NCI-H1417 treated with DMSO at 0.1 percent for 48 hours (cell line): Measurements from ENCODE around the gene COX6A1.
A peak's percentile ranks its signal among the peaks of the same experiment; 100 is the strongest.
"Not testable (repeated sequence)": the region's sequence is repeated elsewhere in the genome, so short reads cannot be mapped to it uniquely, and the experiment has no call there.

ENCODE experiments used
- DNase-seq: peaks from one replicate; lab custom pipeline; 2025; lab: John Stamatoyannopoulos, UW

Gene COX6A1

DNA sequence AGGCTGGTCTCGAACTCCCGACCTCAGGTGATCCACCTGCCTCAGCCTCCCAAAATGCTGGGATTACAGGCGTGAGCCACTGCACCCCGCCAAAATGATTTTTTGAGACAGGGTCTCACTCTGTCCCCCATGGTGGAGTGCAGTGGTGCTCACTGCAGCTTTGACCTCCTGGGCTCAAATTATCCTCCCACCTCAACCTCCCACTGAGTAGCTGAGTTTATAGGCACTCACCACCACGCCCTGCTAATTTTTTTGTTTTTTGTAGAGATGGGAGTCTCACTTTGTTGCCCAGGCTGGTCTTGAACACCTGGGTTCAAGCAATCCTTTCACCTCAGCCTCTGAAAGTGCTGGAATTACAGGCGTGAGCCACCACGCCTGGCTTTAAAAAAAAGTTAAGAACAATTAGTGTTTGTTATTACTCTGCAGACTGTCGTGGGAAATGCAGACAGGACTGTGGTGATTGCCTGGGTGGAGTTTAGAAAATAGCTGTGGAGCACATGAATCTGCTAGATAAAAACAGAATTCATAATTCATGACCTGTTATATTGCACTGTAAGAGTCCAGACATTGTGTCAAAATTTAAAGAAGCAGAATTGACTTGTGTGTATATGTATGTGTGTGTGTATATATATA lies 9.2 kb upstream of the COX6A1 start:
- DNase-seq: no peak

DNA sequence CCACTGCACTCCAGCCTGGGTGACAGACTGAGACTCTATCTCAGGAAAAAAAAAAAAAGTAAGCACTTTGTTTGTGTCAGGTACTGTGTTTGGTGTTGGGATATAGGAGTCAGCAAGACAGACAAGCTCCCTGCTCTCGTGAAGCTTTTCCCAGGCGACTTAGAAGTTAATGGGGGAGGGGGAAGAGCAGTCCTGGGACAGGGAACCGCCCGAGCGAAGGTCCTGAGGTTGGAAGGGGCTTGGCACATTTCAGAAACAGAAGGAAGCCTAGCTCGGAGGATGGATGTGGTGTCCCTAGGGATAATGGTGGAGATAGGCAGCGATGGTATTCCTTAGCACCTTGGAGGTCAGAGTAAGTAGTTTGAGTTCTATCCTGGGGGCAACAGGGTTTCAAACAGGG lies 8.5 kb upstream of the COX6A1 start:
- DNase-seq: no peak

DNA sequence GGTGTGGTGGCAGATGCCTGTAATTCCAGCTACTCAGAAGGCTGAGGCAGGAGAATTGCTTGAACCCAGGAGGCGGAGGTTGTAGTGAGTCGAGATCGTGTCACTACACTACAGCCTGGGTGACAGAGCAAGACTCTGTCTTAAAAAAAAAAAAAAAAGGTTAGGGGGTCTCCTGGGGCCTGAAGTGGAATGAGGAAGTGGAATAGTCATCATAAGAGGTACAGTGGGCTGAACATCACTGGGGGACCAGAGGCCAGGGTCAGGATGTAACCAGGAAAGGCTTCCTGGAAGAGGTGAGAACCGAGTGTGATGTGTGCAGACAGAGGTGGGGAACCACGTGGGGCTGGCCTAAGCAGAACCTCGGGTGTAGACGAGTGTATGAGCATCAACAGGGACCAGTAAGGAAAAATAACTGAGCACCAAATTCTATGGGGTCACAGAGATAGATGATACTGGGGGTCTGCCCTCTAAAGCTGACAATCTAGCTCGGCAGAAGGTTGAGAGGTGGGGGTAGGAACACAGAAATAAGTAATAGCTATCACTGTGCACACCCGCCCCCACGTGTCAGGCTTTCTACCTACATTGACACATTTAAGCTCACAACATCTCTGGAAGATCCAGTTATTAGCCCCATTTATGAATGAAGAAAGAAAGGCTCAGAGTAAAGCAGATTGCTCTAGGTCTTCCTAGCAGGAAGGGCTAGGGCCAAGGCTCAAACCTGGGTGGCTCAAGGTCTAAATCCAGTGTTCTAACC lies 5.0 kb upstream of the COX6A1 start:
- DNase-seq: no peak

DNA sequence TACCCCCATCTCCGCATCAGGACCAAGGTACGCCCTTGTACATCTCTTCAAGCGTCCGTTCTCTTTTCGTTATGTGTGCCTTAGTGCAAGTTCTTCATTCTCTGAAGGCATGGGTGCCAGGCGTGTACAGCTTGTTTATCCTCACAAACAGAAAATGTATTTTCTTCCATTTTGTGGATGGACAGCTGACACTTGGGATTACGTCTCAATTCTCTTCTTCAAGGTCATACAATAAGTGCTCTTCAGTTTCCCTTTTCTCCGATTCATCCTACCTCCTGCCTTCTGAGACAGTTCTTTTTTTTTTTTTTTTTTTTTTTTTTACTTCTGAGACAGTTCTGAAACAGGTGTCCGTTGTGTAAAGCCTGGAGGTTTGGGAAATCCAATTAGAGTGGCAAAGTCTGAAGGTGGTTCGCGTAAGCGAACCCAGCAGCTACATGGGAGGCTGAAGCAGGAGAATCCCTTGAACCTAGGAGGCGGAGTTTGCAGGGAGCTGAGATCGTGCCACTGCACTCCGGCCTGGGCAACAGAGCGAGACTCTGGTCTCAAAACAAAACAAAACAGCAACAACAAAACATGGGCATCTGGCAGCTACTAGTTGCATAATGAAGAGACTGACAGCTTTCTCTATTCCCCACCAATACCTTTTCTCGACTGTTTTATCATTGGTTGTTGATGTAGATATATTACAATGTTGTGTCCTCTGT lies 734 bp downstream of the COX6A1 start:
- no peak for DNase-seq

DNA sequence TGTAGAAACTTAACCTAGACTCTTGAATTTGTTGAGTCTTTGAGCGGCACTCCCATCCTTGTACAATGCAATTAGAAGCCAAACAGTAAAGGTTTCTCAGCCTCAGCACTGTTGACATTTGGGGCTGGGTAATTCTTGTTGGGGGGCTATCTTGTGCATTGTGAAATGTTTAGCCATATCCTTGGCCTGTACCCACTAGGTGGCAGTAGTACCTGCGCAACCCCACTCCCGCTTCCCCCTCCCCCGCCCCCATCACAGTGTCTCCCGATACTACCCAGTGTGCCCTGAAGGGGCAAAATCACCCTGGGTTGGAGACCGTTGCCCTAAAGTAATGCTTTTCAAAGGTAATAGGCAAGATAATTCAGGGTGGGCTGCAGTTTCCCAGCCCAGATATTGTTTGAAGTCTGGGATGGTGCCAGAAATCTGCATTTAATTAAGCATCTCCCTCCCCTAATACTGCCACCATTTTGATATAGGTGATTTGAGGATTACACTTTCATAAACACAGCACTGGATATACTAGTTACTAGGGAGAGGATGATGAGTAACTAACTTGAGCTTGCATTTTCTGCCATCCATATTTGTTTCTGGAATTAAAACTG lies 1.8 kb downstream of the COX6A1 start:
- DNase-seq: peak; percentile 3

DNA sequence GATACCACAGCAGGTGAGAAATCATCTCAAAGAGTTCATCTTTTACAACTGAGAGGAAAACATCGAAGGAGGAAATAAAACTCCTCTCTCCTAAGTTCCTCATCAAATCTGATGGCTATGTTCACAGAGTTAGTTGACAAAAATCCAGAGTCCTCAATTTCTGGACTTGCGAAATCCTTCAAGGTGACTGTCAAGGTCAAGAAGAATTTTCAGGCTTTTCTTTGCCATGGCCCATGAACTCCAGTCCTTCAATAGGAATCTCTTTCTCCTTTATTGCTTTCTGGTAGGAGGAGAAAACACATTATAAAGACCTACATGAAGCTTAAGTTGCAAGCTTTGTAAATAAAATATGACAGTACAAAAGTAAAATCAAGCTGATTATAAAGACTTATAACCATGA lies 6.8 kb downstream of the COX6A1 start:
- no peak for DNase-seq

DNA sequence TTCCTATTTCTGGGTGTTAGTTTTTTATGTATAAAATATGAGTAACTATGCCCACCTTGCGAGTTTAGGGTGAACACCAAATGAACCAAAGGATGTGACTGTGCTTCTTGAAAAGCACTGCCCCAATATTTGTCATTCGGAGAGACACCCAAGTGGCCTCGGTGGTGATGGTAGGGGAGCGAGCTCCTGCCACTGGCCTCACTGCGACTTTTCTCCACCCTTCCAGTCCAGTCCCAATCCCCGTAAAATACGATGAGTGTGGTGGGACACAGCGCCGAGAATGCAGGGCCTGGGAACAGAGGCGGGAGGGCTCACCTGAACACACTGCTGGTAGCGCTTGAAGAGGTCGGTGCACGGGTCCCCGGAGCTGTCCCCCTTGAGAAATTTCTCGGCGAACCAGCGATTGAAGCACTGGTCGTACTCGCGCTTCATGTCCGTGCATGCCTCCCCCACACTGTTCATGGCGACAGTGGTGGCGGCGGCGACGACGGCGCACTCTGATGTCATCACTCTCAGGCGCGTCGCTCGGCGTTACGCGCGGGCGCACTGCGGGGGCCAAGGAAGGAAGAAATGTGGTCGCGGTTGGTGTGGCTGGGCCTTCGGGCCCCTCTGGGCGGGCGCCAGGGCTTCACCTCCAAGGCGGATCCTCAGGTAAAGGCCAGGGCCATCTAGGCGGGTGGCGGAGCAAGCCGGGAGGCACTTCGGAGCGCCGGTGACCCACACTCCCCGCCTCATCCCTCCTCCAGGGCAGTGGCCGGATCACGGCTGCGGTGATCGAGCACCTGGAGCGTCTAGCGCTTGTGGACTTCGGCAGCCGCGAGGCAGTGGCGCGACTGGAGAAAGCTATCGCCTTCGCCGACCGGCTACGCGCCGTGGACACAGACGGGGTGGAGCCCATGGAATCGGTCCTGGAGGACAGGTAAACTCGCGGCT lies 8.3 kb downstream of the COX6A1 start, which contains the start of the genes GATC and TRIAP1:
GATC (plus strand) TSS at position 534 of the 933 bp plus-strand sequence; CDS start at position 571, 37 bp downstream.
TRIAP1 (minus strand) TSS at position 474 of the 933 bp plus-strand sequence; CDS start at position 462, 12 bp downstream.
- DNase-seq: peak; percentile 14

DNA sequence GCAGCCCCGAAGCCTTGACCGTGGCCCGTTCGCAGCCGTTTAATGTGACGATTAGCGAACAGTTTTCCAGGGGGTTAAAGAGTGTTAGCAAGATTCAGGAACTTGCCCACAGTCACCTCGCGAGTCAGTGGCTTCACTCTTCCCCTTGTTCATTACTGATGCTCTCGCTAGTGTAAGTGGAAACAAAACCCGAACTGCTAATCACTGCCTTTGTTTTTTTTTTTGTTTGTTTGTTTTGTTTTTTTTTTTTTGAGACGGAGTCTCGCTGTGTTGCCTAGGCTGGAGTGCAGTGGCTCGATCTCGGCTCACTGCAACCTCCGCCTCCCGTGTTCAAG lies 8.9 kb downstream of the COX6A1 start:
- not testable (repeated sequence) for DNase-seq

DNA sequence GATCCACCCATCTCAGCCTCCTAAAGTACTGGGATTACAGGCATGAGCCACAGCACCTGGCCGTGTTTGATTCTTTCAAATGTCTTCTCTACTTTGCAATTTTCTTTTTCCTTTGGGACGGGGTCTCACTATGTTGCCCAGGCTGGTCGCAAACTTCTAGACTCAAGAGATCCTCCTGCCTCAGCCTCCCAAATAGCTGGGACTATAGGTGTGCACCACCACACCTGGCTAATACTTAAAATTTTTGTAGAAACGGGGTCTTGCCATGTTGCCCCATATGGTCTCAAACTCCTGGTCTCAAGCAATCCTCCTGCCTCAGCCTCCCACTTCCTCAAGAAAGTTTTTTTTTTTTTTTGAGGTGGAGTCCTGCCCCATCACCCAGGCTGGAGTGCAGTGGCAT lies 10.1 kb downstream of the COX6A1 start:
- no peak for DNase-seq

DNA sequence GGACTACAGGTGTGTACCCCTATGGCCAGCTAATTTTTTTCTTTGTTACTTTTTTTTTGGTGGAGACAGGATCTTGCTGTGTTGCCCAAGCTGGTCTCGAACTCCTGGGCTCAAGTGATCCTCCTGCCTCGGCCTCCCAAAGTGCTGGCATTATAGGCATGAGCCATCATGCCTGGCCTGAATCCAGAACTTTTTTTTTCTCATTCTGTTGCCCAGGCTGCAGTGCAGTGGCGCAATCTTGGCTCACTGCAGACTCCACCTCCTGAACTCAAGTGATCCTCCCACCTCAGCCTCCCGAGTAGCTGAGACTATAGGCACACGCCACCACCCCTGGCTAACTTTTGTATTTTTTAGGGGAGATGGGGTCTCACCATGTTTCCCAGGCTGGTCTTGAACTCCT lies 14.6 kb downstream of the COX6A1 start:
- DNase-seq: not testable (repeated sequence)

DNA sequence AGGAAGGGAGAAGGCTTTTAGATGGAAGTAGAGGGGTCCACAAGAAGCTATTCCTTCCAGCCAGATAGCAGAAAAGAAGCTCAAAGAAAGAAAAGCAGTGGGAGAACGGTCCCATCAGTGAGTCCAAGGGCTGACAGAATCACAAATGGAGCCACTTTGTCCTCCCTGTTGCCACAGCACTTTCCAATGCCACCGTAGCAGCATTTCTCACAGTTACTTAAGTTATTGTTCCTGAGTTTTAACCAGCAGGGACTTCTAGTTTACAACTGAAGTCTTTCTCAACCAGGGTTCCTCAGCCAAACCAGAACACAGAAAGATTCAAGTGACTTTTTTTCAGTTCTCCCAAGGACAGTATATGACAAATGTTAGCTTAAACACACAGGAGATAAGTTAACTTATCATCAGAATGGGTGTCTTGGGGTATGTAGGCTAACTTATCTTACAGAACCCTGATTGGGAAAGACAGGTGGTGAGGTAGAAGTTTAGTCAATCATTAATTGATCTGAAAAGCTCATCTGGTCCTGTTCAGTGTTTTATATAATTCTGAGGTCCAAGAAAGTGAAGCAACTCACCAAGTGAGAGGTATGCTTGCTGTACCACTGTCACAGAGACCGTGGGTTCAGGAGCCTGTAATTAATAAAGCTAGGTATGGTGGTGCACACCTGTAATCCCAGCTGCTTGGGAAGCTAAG lies 15.3 kb downstream of the COX6A1 start:
- DNase-seq: no peak

DNA sequence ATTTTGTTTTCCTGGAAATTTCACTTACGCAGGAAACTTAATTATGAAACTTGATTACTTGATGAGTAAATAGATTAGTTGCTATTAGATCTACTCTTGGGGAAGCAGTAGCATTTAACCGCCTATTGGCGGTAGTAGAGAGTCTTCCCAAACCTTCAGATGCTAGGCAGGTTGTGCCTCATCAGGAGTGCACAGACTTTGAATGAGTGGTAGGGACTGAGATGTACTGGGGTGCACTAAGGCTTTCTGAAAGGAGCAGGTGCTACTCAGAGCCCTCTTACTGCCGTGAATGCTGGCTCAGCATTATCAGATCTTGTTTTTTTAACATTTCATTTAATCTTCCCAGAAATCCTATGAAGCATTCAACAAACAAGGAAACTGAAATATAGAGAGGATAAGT lies 16.1 kb downstream of the COX6A1 start:
- DNase-seq: no peak

DNA sequence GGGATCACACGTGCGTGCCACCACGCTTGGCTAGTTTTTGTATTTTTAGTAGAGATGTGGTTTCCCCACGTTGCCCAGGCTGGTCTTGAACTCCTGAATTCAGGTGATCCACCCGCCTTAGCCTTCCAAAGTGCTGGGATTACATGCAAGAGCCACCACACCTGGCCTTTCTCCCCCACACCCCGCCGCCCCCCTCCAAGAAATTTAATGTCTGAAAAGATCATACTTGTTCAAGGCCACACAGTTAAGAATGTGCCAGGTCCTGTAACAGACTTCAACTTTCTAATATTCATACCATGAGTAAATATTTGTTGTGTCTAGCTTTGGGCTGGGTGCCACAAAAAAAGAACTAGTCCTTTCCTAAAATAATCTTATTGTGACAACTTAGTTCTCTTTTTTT lies 17.4 kb downstream of the COX6A1 start:
- no peak for DNase-seq

DNA sequence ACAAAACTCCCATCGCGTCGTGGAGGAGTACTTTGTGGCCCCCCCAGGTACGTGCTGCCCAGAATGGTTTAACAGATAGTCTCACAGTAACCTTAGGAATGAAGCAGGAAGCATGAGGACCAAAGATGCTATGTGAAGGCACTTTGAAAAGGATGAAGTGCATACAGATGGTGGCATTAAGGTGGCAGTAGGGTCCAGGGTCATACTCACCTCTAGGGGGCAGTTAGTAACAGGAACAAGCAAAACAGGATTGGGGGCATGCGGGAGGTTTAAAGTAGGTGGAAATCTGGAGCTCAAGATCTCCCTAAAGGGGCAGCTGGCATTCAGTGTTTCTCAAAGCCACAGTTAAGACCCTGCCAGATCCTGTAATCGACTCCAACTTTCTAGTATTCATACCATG lies 19.2 kb downstream of the COX6A1 start:
- DNase-seq: no peak

DNA sequence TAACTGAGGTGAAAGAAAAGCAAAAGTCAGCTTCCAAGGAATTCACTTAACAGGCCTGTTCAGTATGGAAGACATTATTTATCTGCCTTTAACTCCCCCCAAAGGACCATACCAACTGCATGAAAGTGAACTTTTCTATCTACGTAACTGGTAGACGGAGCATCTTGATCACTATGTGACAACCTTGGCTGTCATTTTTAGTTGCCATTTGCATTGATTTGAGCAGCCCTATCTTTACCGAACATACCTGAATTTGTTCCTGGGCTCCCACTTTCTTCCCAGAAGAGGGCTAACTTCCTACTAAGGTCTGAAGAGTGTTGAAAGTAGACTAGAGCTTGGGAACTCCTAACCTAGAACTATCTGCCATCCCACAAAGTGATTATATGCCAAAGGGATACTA lies 22.2 kb downstream of the COX6A1 start:
- DNase-seq: no peak

DNA sequence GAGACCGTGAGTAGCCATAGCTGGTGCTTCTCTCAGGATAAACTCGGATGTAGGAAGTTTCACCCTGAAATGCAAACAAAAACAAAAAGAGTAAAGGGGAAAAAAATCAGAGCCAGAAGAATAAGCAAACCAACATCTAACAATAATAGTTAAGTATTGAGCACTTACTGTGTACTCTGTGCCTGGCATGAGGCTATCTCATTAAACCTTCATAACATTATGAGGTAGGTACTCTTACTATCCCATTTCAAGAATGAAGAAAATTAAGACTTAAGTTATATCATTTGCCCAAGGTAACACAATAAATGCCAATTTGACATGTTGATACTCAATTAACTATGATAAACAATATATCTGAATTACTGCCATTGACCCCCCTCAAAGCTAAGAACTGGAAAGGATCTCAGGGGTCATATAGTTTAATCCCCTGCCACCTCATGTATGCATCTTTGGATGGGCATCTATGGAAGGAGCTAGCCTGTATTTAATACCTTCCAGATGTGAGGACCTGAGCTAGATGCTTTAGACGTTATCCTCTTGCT lies 24.3 kb downstream of the COX6A1 start:
- DNase-seq: no peak

DNA sequence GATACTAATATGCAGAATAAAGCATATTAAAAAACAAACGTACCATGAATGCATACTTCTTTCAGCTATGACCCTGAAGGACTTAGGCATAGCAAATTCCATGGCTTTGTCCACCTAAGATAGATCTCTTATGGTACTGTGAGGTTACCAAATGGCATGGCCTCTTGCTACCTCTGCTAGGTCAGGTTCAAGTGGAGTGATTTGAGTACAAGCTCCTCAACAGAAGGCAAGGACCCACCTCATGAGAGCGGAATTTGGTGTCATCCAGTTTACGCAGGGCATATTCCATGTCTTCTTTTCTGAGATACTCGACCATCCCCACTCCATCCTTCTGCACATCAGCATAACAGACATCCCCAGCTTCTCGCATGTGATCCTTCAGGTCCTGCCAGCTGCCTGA lies 25.8 kb downstream of the COX6A1 start:
- DNase-seq: no peak

DNA sequence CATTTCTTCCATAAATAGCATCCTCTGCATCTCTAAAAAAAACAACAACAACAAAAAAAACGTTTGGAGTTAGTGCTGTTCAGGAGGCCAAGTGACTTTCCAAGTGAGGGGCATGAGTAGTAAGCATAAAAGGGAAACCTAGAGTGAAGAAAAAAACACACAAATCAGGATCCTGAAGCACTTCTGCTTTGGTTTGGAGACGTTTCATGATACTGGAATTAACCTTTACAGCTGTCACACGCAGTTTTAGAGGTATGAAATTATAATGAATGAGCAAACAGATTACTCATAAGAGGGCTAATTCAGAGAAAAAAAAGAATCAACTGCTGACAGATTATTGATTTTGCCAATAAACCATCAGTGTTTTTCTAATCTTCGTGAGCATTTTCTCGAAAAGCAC lies 27.8 kb downstream of the COX6A1 start:
- no peak for DNase-seq

DNA sequence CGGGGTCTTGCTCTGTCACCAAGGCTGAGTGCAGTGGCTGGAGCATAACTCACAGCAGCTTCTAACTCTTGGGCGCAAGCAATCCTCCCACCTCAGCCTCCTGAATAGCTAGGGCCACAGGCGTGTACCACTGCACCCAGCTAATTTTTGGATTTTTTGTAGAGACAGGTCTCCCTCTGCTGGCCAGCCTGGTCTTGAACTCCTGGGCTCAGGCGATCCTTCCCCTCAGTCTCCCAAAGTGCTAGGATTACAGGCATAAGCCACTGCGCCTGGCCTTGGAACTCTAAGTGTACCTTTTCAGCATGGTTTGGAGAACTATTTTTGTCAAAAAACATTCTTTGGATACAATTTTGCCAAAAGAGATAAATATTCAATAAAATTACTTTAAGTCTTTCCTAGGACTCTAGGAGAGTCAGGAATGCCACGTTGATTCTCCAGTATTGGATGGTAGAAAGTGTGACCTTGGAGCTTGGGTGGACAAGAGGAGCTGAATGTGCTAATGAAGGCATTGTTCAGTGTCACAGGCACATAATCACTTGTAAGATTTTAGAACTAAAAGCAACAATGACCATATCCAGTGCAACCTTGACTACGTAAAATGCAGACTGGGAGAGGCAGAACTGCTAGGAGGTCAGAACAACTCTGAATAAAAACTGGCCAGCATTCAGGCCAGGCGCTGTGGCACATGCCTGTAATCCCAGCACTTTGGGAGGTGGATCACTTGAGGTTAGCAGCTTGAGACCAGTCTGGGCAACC lies 28.8 kb downstream of the COX6A1 start:
- DNase-seq: no peak

DNA sequence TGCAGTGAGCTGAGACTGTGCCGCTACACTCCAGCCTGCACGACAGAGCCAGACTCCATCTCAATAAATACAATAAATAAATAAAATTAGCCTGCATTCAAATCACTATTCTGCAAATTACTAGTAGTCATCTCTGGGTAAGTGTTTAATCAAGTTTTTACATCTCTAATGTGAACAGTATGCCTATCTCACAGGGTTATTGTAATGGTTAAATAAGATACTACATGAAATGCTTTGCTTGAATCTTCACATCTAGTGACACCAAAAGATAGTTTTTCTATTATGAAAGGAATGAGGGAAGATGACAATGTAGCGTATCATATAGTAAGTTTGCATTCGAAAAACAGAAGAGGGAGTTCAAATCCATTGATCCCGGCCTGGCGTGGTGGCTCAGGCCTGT lies 29.5 kb downstream of the COX6A1 start:
- no peak for DNase-seq
